Astrocyte (in vitro differentiated cells and primary cell): ENCODE data around the gene SCN2A. TPM values are rescaled to one million over a fixed set of nuclear protein-coding genes. Genes with fewer than 3 reads are reported as not detected.

Experiments
- DNase-seq: peaks from one replicate; pipeline ENCODE4 v3.0.0-alpha.2; 2010; ENCODE audit warnings: low read depth
- FAIRE-seq: peaks from 2 replicates; lab custom pipeline; 2011; peaks lifted over from hg19 to GRCh38; lab: Jason Lieb, UNC
- H2AFZ ChIP-seq: 2 replicates; pipeline ENCODE4 v1.6.0; 2012; ENCODE audit warnings: low read depth, low read length, inconsistent platforms
- H3K27ac ChIP-seq: 2 replicates; pipeline ENCODE4 v1.5.1; 2011; ENCODE audit warnings: low read depth, low read length, inconsistent platforms
- H3K27me3 ChIP-seq: 2 replicates; pipeline ENCODE4 v1.6.0; 2011; ENCODE audit warnings: low read length, inconsistent platforms; ENCODE audit not compliant: insufficient read depth
- H3K36me3 ChIP-seq: 2 replicates; pipeline ENCODE4 v1.5.1; 2011; ENCODE audit warnings: low read length, inconsistent platforms; ENCODE audit not compliant: insufficient read depth
- H3K4me1 ChIP-seq: 2 replicates; pipeline ENCODE4 v1.5.1; 2011; ENCODE audit warnings: low read length, inconsistent platforms; ENCODE audit not compliant: insufficient read depth
- H3K4me2 ChIP-seq: 2 replicates; pipeline ENCODE4 v1.6.0; 2012; ENCODE audit warnings: low read length, inconsistent platforms
- H3K4me3 ChIP-seq: 2 replicates; pipeline ENCODE4 v1.5.1; 2011; ENCODE audit warnings: low read depth, mild to moderate bottlenecking, low read length, inconsistent platforms; ENCODE audit not compliant: insufficient read depth
- H3K79me2 ChIP-seq: 2 replicates; pipeline ENCODE4 v1.6.0; 2012; ENCODE audit warnings: mild to moderate bottlenecking, low read length, inconsistent platforms; ENCODE audit not compliant: insufficient read depth
- H3K9ac ChIP-seq: 2 replicates; pipeline ENCODE4 v1.6.0; 2012; ENCODE audit warnings: mild to moderate bottlenecking, low read length, inconsistent platforms
- H3K9me3 ChIP-seq: 2 replicates; pipeline ENCODE4 v1.5.1; 2012; ENCODE audit warnings: low read depth, mild to moderate bottlenecking, low read length, inconsistent platforms; ENCODE audit not compliant: insufficient read depth
- H4K20me1 ChIP-seq: 2 replicates; pipeline ENCODE4 v1.6.0; 2012; ENCODE audit warnings: low read length, inconsistent platforms; ENCODE audit not compliant: insufficient read depth
- H3K27ac Mint-ChIP-seq: one replicate; pipeline ENCODE4 v1.8.0; 2021; ENCODE audit warnings: mild to moderate bottlenecking, mixed read lengths; ENCODE audit not compliant: unreplicated experiment
- H3K27me3 Mint-ChIP-seq: one replicate; pipeline ENCODE4 v1.8.0; 2021; ENCODE audit warnings: low read depth, mixed read lengths; ENCODE audit not compliant: unreplicated experiment
- H3K36me3 Mint-ChIP-seq: one replicate; pipeline ENCODE4 v1.8.0; 2021; ENCODE audit warnings: low read depth, mixed read lengths; ENCODE audit not compliant: unreplicated experiment
- H3K4me1 Mint-ChIP-seq: one replicate; pipeline ENCODE4 v1.8.0; 2021; ENCODE audit warnings: low read depth, mixed read lengths; ENCODE audit not compliant: unreplicated experiment
- H3K4me3 Mint-ChIP-seq: one replicate; pipeline ENCODE4 v1.8.0; 2021; ENCODE audit warnings: mild to moderate bottlenecking, moderate library complexity, mixed read lengths; ENCODE audit not compliant: unreplicated experiment
- H3K9me3 Mint-ChIP-seq: one replicate; pipeline ENCODE4 v1.8.0; 2021; ENCODE audit warnings: mild to moderate bottlenecking, mixed read lengths; ENCODE audit not compliant: unreplicated experiment
- CTCF ChIP-seq: IDR thresholded peaks from 2 replicates; pipeline ENCODE4 v1.5.1; 2011; ENCODE audit warnings: low read depth, mild to moderate bottlenecking, inconsistent platforms, low read length, moderate library complexity; ENCODE audit not compliant: insufficient read depth
- EZH2 ChIP-seq: IDR thresholded peaks from 2 replicates; pipeline ENCODE4 v1.6.1; 2012; ENCODE audit warnings: mild to moderate bottlenecking, low read length, inconsistent platforms; ENCODE audit not compliant: insufficient read depth
- total RNA-seq: library from RNA; stranded (reverse); gene quantifications from 2 replicates; pipeline ENCODE4 v1.2.1, GENCODE V29; 2021

The SCN2A gene
- total RNA-seq, 1 donor from 2014 or later, result 7.5 TPM

GRCh38 chr2:165423081-165423480, 183.9 kb downstream of the SCN2A start:
- Mint-ChIP-seq H3K4me1 (no peaks in the 10 kb centered on the region), H3K27me3 (no peaks in the 10 kb centered on the region), H3K27ac (no peak overlapping the region), H3K36me3 (no peaks in the 10 kb centered on the region), H3K4me3 (no peak overlapping the region), H3K9me3 (peaks cover 7% of the 10 kb centered on the region)
- no peaks in the 10 kb centered on the region for H3K4me1 ChIP-seq
- H4K20me1 ChIP-seq, result no peaks in the 10 kb centered on the region
- H3K79me2 ChIP-seq, result no peaks in the 10 kb centered on the region
- no peaks in the 10 kb centered on the region for H3K36me3 ChIP-seq
- H3K9me3 ChIP-seq, result no peaks in the 10 kb centered on the region
- H3K4me2 ChIP-seq, result no peak overlapping the region
- no peaks in the 10 kb centered on the region for H3K27me3 ChIP-seq
- DNase-seq, result no peak
- H2AFZ ChIP-seq, result no peak overlapping the region
- TF ChIP-seq CTCF, result no peak
- TF ChIP-seq EZH2, result no peak
- no peak overlapping the region for H3K27ac ChIP-seq
- H3K4me3 ChIP-seq, result no peak overlapping the region
- FAIRE-seq, result no peak
- H3K9ac ChIP-seq, result no peak overlapping the region

- DNase-seq (peak; percentile 10), FAIRE-seq (no peak)
- H3K9me3 Mint-ChIP-seq, result peaks cover 7% of the 10 kb centered on the region
- Histone ChIP-seq H3K79me2 (no peaks in the 10 kb centered on the region), H3K4me1 (no peaks in the 10 kb centered on the region), H3K4me3 (no peak overlapping the region), H3K36me3 (no peaks in the 10 kb centered on the region), H3K9me3 (no peaks in the 10 kb centered on the region), H3K4me2 (no peak overlapping the region), H3K27ac (no peak overlapping the region), H2AFZ (no peak overlapping the region), H3K9ac (no peak overlapping the region), H4K20me1 (no peaks in the 10 kb centered on the region), H3K27me3 (no peaks in the 10 kb centered on the region)
- H3K27me3 Mint-ChIP-seq, result no peaks in the 10 kb centered on the region
- peaks cover 6% of the 10 kb centered on the region for H3K4me1 Mint-ChIP-seq
- H3K4me3 Mint-ChIP-seq, result no peak overlapping the region
- H3K36me3 Mint-ChIP-seq, result no peaks in the 10 kb centered on the region
- H3K27ac Mint-ChIP-seq, result no peak overlapping the region
- TF ChIP-seq EZH2, result no peak
Measured at GRCh38 chr2:165425556-165425955, 186.3 kb downstream of the SCN2A start.

GRCh38 chr2:165427686-165428085, 188.5 kb downstream of the SCN2A start:
- Mint-ChIP-seq H3K4me1 (peaks cover 6% of the 10 kb centered on the region), H3K9me3 (peaks cover 5% of the 10 kb centered on the region)
- no peak overlapping the region for H2AFZ ChIP-seq

More at GRCh38 chr2:165427686-165428085, 188.5 kb downstream of the SCN2A start:
- Mint-ChIP-seq H3K27ac (no peak overlapping the region), H3K4me3 (no peak overlapping the region), H3K36me3 (no peaks in the 10 kb centered on the region), H3K27me3 (no peaks in the 10 kb centered on the region)
- H3K36me3 ChIP-seq, result no peaks in the 10 kb centered on the region
- no peak overlapping the region for H3K9ac ChIP-seq
- no peak for TF ChIP-seq CTCF
- no peak for TF ChIP-seq EZH2
- no peak overlapping the region for H3K27ac ChIP-seq
- DNase-seq, result no peak
- no peaks in the 10 kb centered on the region for H3K27me3 ChIP-seq
- no peaks in the 10 kb centered on the region for H3K79me2 ChIP-seq
- FAIRE-seq, result no peak
- H3K9me3 ChIP-seq, result no peaks in the 10 kb centered on the region
- no peaks in the 10 kb centered on the region for H4K20me1 ChIP-seq
- no peak overlapping the region for H3K4me2 ChIP-seq
- no peaks in the 10 kb centered on the region for H3K4me1 ChIP-seq
- no peak overlapping the region for H3K4me3 ChIP-seq
